ENCODE measurements around the gene CORO6.

CORO6 gene

DNA sequence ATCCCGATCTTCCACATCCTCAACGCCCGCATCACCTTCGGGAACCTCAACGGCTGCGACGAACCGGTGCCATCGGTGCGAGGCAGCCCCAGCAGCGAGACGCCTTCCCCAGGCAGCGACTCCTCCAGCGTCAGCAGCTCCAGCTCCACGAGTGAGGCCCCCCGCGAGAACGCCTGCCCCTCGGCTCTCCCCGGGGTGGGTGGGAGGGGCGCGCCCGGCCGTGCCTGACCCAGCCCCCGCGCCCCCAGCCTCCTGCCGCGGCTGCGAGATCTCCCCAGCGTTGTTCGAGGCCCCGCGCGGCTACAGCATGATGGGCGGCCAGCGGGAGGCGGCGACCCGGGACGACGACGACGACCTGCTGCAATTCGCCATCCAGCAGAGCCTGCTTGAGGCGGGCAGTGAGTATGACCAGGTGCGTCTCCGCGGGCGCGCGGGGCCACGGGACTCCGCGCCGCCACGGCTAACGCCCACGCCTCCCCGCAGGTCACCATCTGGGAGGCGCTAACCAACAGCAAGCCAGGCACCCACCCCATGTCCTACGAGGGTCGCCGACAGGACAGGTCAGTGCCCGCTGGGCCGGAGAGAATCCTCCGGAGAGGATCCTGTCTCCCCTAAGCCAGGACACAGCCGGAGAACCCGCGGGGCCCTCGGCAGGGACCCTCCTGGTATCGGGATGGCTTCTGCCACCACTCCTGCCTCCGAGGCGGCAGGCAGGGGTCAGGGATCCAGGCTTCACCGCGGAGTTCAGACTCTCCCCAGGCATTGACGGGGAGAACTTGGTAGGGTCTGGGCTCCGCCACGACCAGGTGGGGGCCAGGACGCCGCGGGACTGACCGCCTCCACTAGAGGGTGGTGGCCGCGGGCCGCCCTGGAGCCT, 10.1 kb downstream of the CORO6 start:
- DNase-seq: no peak

DNA sequence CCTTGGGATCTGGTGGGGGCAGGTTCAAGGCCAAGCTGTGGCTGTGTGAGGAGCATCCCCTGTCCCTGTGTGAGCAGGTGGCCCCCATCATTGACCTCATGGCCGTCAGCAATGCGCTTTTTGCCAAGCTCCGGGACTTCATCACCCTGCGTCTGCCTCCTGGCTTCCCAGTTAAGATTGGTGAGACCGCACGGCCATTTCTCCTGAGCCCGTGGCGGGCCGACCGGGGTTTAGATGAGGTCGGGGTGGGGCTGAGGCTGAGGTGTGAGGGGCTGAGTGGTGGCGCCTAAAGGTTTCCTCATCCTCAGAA, 10.7 kb downstream of the CORO6 start:
- no peak for DNase-seq

DNA sequence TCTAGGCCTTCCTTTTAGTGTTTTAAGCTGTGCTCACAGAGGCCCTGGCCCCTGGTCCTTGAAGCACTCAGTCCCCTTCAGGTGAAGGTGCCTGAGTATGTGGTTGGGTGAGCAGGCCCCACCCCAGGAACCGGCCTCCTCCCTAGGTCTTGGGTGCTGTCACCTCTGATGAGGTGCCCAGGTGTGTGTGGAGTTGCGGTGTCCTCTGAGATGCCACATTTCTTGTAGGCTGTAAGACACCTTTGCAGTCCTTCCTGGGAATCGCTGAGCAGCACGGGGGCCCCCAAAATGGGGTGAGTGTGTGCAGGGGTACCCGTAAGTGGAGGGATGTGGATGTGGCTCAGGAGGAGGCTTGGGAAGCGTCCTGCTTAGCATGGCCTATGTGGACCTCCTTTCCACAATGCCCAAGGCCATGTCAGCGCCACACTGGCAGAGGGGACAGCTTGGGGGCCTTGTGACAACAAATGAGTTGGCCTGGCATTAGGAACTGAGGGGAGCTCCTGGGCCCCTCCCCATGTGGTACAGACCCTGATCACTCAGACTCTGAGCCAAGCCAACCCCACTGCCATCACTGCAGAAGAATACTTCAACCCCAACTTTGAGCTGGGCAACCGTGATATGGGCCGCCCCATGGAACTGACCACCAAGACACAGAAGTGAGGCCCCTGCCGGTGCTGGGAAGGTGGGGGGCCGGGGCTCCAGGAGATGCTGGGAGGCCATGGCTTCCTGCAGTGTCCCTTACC, 11.2 kb downstream of the CORO6 start:
- no peak for DNase-seq

DNA sequence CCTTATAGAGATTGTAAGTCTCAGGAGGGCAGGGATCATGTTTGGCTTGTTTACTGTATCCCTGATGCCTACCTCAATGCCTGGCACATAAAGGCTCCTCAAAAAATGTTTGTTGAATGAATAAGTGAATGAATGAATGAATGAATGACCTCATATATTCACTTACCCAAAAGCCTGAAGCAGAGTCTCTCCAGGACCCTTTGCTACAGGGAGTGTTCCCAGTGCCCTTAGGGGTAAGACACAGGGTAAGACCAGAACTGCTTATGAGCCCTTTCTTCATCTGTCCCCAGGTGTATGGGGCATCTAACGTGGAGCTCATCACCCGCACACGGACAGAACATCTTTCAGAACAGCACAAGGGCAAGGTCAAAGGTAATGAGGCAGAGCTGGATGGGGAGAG, 12.3 kb downstream of the CORO6 start:
- DNase-seq: no peak

DNA sequence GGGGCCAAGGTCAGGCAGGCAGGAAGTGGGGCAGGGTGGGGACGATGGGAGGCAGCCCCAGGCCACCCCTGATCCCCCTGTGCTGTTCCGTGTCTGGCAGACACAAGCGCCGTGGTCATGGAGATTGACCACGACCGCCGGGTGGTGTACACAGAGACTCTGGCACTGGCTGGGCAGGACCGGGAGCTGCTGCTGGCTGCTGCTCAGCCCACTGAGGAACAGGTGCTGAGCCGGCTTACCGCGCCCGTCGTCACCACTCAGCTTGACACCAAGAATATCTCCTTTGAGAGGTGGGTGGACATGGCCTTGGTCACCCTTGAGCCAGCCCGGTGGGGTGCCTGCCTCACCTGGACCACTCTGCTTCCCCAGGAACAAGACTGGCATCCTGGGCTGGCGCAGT, 13.7 kb downstream of the CORO6 start:
- DNase-seq: no peak

DNA sequence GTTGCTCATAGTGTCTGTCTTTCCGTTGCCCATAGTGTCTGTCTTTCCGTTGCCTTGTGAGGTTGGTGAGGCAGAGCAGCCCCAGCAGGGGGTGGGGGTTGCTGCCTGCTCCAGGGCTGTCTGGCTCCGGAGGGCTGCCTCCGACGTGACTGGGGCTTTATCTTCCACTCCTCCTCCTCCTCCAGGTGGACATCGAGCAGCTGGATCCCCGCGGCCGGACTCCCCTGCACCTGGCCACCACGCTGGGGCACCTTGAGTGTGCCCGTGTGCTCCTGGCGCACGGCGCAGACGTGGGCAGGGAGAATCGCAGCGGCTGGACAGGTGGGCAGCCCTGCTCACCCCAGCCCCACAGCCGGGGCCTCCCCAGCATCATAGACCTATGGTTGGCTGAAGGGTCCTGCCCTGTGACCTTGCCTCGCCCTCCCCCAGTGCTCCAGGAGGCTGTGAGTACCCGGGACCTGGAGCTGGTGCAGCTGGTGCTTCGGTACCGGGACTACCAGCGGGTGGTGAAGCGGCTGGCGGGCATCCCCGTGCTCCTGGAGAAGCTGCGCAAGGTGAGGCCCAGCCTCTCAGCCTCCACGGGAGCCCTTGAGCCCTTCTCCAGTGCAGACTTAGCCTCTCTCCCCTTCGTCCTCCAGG, 15.0 kb downstream of the CORO6 start:
- DNase-seq: no peak

DNA sequence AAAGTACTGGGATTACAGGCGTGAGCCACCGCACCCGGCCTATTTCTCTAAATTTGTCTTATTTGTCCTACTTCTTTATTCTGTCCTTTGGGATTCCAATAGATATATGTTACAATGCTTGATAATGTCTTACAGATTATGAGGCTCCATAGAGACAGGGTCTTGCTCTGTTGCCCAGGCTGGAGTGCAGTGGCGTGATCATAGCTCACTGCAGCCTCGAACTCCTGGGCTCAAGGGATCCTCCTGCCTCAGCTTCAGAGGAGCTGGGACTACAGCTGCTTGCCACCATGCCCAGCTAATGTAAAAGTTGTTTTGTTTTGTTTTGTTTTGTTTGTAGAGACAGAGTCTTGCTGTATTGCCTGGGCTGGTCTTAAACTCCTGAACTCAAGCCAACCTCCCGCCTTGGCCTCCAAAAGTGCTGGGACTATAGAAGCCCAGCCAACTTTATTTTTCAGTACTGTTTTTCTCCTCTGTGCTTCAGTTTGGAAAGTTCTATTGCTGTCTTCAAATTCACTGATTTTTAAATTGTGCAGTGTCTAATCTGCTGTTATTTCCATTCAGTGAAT, 19.5 kb downstream of the CORO6 start:
- DNase-seq: no peak

DNA sequence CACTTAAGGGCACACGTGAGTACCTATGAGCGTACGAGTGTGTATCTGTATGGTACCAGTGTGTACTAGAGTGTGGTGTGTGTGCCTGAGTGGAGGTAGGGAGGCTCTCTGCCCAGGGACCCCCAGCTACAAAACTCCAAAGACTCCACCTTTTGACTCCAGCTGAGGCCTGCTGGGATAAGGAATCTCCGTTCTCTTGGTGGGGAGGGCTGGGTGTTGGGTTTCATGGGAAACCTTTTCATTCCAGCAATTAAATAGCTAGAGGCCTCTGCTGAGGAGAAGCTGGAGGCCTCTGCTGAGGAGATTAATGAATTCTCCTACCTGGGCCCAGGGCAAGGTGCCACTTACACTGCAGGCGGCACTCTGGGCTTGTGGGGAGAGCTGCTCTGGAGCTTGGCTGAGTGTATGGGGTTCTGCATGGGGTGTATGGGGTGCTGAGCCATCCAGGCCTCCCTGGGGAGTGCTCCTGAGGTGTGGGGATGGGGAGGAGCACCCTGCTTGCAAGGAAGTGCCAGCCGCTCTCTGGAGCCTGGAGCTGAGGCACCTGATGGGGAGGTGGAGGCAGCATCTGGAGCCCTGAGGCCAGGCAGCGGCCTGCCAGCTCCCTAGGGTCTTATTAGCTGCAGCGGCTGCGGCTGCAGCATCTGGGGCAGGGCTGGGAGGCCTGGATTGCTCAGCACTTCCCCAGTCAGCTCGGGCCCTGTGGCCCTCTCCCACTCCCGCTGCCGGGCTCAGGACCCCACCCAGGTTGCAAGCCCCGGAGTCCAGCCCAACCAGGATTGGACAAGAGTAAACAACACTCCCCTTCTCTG, 25.1 kb downstream of the CORO6 start:
- no peak for DNase-seq

DNA sequence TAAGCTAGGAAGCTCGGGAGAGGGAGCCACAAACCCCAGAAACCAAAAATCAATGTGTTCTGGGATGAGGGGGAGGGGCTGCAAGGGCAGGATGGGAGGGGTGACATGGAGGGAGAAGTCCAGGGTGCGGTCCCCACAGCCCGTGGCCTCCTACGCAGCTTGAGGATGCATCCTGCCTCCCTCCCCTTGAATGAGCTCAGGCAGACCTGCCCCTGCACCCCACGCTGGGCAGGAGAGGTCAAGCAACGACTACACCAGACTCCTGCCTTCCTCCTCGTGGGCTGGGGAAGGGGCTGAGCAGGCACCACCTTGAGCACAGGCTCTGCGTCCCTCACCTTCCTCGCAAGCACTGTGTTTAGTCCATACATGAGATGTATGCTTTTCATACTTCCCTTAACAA, 25.9 kb downstream of the CORO6 start:
- DNase-seq: no peak

DNA sequence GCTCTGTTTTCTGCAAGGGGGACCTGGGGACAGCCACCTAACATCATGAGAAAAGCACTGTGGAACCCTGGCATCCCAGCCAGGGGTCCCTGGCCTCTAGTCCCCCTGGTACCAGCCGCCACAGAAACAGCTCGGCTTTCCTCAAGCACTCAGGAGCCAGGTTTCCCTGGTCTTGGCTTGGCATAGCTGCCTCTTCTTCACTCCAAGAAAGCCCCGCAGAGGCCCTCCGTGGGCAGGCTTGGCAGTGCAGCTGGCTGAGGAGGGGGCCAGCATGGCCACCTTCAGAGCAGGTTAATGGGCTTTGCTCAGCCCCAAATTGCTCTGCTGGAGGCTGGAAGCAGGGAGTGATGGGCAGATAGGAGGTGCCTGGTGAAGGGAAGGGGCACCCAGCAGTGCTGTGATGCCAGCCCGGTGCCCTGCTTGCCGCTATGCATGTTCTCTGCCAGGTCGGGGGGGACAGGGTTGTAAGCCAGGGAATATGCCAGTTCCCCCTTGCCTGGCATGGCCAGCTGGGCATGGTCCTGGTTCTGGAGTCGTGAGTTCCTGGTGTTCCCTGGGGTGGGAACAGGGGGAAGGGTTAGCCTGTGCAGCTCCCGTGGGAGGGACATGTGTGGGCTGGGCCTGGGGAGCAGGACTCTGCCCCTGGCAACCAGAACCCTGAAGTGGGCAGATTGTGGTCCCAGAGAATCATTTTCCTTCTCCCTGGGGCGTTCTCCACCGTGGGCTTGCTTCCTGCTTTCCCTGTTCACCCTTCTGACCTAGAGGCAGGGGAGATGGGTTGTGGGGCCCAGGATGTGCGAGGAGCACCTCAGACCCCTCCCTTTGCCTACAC, 26.6 kb downstream of the CORO6 start:
- no peak for DNase-seq

DNA sequence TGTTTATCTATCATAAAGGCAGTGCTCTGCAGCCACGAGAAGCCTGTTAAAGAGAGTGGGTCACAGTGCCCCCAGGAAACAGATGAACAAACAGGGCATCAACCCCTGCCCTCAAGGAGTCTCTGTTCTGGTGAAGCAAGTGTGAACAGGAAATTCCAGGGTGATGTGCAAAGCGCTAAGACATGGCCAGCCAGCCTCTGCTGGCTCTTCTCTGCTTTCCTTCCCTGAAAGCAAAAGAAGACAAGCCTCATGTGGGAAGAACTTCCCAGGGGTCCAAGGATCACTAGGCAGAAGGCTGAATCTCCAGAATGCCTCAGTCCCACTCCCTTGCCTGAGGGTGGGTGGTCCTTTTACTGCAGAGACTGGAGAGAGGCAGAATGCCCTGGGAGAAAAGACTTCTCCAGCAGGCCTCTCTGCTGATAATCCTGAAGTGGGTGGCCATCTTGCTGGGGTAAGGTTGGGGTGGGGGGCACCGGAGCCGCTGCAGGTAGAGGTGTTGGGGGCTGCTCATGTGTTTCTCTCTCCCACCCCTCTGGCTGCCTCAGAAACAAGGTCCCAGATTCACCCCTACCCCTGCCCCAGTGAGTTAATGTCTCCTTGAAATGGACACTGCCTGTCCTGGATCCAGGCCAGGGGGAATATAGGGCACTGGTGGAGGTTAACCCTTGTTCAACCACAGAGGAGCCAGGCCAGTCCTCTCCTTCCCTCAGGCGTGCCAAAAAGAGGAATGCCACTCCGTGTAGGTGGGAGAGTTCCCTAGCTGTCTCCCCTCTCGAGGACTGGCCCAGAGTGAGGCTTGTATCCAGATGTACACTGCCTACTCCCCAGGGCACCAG, 27.4 kb downstream of the CORO6 start:
- DNase-seq: no peak

DNA sequence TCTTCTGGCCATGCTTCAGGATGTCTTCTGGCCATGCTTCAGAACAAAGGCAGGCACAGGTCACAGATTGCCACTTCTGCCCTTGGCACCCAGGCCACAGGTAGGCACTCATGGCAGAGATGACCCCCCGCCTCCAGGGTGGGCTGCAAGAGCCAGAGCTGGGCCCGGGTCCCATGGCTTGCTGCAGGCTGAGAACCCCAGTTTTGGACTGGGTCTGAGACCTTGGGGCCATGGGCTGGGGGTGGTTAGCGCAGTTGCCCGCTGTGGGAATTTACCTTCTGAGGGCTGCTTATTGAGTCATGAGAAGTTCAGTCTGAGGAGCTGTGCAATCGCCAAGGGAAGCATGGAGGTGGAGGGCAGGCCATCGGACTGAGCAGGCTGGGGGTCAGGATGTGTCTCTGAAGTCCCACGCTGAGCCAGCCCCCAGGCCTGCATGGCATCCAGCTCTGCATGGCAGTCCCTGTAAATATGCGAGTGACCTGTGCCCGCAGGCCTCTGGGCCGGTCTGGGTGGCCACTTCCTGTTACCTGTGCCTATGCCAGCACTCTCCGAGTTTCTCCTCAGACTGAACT, 28.1 kb downstream of the CORO6 start:
- no peak for DNase-seq

DNA sequence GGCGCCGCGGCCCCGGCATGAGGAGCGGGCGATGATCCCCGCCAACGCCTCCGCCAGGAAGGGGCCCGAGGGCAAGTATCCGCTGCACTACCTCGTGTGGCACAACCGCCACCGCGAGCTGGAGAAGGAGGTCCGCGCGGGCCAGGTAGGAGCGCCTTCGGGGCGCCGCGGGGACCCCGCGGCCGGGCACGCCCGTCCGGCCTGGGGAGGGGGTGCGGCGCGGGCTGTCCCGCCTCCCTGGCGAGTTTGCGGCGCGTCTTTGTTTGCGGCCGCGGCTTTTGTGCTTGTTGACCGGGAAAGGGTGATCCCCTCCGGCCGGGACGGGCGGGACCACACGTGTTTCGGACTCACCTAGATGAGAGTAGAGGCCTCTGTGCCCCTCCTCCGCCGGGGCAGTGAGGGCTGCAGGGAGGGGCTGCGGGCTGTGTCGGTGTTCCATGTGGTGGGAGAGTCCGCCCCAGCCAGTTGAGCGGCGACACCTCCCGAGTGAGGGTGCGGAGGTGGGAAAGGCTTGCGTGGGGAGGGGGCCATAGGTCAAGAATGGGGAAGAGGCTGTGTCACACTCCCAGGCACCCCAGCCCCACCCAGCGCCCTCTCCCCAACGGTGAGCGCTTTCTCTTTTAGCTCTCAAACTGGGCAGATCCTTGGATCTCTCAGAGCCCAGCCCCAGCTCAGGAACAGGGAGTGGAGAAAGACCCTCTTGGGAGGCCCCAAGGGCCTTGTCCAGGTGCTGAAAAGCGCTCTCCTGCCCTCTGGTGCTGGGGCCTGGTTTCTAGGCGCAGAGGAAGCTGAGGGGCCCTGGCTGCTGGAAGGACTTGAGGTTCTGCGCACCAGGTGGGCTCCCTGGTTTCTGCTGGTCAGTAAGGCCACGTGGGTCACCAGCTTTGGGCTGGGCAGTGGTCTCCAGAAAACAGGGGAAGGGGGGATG, 28.9 kb downstream of the CORO6 start:
- DNase-seq: no peak

DNA sequence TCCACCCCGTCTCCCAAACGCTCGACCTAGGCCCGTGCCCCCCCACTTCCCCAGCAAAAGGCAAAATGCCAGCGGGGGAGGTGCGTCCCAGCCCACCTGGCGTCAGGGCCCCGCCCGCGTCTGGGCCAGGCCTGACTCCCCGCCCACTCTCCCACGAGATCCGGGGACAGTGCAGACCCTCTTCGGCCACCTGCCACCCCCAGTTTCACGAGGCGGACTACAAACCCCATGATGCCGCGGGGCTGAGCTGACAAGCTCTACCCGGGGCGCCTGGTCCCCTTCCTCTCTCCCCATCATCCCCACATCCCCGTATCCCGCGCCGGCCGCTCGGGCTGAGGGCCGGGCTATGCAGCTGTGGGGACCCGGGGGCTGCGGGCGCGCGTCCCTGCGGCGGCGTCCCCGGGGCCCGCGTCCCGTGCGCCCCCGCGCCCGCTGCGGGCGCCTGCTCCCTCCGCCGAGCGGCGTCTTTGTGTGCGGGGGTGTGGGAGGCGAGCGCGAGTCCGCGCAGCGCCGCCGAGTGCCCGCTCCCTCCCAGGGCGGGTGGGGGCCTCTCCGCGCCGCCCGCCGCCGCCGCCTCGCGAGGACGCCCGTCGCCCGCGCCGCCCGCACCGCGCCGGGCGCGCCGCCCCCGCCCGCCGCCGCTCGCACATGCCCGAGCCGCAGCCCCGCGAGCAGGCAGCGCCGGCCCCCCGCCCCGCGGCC, 29.7 kb downstream of the CORO6 start, which contains the start of gene ANKRD13B:
ANKRD13B (plus strand) TSS at position 283 of the 702 bp plus-strand sequence. CDS start 490 bp downstream, outside the sequence.
- DNase-seq: no peak

DNA sequence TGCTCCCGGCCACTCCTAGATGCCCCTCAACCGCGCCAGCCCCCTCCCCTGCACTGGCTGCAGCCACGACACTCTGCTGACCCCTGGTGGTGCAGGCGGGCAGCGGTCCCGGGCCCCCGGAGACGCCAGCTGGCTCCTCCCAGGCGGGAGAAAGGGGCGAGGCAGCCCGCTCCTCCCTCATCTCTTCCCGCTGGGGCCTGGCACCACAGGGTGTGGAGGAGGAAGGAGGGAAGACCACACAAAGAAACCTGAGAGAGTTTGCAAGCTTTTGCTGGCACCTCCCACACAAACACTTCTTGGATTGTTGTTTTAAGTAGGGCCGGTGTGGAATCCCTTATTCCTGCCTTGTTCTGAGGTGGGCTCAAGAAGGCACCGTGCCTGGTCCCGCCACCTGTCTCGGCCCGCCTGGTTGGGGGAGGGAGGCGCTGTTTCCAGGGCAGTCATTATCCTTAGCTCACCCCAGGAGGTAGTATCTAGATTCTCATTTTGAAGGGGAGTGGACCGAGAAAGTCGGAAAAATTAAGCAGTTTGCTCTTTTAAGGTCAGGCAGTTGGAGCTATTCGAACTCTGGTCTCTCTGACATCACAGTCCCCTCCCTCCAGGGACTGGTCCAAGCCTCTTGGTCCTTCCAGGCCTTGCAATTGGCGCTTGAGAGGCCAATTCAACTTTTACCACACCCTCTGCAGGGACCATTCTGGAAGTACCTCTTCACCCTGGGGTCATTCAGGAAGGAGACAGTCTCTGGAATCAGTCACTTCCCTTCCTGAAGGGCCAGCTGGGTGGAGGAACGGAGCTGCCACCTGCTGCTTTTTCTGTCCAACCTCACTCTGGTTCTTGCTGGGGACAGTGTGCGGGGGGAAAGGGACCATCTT, 30.7 kb downstream of the CORO6 start:
- peak; percentile 77 for DNase-seq

DNA sequence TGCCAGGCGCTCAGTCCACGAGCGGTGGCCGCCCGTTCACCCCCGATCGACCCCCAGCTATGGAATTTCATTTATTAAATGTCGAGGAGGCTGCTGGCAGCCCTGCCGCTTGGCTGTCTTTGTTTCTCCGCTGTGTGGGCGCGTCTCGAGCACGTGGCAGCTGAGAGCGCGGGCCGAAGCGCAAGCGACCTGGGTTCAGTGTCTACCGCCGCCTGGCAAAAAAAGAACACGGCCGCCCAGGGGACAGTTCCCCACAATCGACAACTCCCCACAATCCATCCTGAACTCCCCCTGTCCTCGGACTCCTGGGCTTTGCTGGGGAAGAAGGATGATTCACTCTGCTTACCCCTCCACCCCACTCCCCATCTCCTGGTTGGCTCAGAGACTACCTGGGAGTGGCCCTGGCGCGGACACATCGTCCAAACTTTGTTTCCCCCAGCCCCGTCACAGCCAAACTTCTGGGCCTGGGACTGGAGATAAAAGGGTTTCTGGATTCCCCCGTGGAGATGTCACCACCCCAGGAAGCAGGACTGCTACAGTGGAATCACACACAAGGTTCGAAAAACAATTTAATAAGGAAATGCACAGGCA, 31.5 kb downstream of the CORO6 start:
- no peak for DNase-seq

Measured in T-helper 9 cell (primary cell).